GM18526 (cell line): ENCODE measurements around the gene HNRNPLL.

ENCODE experiments used
- POLR2A ChIP-seq: IDR thresholded peaks from 3 replicates; pipeline ENCODE4 v1.6.1; 2011; ENCODE audit not compliant: insufficient read length; ENCODE audit errors: extremely low read depth

The HNRNPLL gene

DNA sequence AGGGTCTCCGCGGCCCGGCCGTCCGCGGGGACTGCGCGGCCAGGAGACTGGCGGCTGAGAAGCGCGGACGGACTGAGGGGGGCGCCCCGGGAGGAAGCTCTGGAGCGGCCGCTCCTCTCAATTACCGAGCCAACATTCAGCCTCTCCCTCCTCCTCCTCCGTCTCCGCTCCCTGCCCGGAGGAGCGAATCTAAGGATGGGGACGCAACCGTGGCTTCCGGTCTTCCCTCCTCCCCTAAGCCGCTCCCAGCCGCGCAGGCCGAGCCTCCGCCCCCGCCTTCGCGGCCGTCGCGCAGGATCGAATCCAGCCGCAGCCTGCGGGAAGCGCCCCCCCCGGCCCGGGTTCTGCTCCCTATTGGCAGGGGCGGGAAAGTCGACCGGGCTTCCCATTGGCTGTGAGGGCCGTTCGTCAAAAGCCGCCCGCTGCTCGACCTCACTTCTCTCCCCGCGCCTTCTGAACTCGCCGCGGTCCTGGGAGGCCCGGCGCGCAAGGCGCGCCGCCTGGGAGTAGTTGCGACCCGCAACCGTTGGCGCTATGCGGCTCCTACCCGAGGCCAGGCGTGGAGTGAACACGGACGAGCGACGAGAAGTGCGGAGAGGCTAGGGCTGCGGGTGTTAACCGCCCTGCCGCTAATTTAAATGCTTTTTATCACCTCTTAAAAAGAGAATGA is at the start of gene HNRNPLL:
Gene HNRNPLL, minus strand, starts transcription at position 197 of the 670 bp plus-strand sequence. CDS start 302 bp downstream, outside the sequence.
- peak; percentile 38 for TF ChIP-seq POLR2A

DNA sequence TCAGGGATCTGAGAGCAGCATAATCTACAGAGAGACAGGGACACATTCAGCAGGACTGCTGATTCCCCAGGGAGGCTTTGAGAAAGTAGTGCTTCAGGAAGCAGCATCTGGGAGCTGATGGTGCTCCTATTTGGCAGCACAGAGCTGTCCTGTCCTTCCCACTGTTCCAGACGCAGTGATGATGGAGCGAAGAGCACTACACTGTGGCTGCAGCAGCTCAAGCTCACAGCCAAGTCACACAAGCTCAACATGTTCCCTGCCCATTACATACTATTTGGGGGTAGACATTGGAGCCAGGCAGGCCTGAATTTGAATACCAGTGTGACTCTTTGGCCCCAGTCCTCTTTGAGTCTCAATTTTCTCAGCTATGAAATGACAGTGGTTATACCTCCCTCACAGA is 48.0 kb upstream of the HNRNPLL start:
- no peak for TF ChIP-seq POLR2A

- TF ChIP-seq POLR2A, result no peak
Measured at GRCh38 chr2:38650012-38650411, 47.3 kb upstream of the HNRNPLL start.

DNA sequence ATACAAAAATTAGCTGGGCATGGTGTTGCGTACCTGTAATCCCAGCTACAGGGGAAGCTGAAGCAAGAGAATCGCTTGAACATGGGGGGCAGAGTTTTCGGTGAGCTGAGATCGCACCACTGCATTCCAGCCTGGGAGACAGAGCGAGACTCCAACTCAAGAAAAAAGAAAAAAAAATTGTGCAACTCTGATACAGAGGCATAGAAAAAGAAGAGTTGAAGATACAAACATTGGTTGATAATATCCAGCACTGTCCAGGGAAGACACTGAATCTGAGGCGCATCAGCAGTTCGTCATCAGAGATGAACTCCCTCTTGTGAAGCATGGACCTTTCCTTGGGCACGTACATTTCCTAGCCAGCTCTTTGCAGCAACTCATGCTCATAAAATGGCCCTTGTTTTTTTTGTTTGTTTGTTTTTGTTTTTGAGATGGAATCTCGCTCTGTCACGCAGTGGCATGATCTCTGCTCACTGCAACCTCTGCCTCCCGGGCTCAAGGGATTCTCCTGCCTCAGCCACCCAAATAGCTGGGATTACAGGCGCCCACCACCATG is 46.5 kb upstream of the HNRNPLL start:
- no peak for TF ChIP-seq POLR2A

GRCh38 chr2:38648107-38648761 is 45.5 kb upstream of the HNRNPLL start:
- TF ChIP-seq POLR2A, result no peak

GRCh38 chr2:38643021-38643671 is 40.4 kb upstream of the HNRNPLL start:
- TF ChIP-seq POLR2A, result no peak

GRCh38 chr2:38636069-38636468 is 33.3 kb upstream of the HNRNPLL start:
- TF ChIP-seq POLR2A, result no peak

- TF ChIP-seq POLR2A, result no peak
Measured at GRCh38 chr2:38635139-38635538, 32.4 kb upstream of the HNRNPLL start.

DNA sequence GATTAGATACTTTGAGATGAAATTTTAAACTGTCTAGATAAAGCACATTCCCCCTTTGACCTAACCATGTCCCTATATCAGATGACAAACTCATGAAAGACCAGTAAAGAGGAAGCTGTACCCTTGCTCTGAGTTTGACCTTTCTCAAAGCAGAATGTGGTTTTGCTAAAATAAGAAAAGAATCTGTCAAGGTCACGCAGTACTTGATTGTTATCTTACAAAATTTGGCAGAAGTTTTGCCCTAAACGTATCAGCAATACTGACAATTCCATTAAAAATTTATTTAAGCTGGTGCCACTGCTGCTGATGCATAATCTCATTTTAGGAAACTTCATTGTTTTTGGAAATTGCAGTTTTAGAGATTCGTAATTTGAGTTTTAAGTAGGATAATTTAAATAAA is 32.0 kb upstream of the HNRNPLL start:
- no peak for TF ChIP-seq POLR2A

- no peak for TF ChIP-seq POLR2A
Measured at GRCh38 chr2:38633895-38634294, 31.2 kb upstream of the HNRNPLL start.

DNA sequence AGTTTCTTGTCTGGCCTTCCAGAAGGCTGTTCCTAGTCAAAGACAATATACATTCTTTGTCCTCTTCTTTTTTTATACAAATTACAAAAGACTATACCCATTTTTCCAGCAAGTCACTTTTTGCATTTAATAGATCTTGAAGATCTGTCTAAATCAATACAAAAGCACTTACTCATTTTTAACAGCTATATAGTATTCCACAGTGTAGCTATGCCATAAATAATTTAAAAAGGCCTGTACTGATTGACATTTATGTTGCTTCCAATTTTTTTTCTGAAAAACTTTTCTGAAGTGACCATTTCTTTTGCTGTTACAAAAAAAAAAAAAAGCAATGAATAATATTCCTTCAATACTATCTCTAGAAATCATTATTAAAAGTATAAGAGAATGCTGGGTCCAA is 30.3 kb upstream of the HNRNPLL start:
- TF ChIP-seq POLR2A, result no peak

- no peak for TF ChIP-seq POLR2A
Measured at GRCh38 chr2:38631976-38632375, 29.2 kb upstream of the HNRNPLL start.

GRCh38 chr2:38629684-38630083 is 27.0 kb upstream of the HNRNPLL start:
- TF ChIP-seq POLR2A, result no peak

- no peak for TF ChIP-seq POLR2A
Measured at GRCh38 chr2:38627391-38627790, 24.7 kb upstream of the HNRNPLL start.

DNA sequence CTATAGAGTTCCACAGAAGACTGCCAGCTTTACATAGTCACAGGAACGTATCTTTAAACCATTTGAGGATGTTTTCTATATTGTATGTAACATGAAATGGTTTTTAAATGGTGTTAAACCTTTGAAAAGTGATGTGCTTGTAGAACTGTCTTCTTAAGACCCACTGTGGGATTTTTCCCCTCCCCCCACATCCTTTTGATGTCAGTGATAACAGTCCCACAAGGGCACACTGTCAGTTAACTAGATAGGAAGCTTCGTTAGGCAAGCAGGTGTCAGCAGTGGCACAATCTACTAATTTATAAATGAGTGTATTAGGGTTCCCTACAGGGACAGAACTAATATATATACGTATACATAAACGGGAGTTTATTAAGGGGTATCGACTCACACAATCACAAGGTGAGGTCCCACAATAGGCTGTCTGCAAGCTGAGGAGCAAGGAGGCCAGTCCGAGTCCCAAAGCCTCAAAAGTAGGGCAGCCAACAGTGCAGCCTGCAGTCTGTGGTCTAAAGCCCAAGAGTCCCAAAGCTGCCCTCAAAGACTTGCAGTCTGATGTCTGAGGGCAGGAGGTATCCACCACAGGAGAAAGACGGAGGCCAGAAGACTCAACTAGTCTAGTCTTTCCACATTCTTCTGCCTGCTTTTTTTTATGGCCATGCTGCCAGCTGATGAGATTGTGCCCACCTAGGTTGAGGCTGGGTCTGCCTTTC is 23.8 kb upstream of the HNRNPLL start:
- no peak for TF ChIP-seq POLR2A

DNA sequence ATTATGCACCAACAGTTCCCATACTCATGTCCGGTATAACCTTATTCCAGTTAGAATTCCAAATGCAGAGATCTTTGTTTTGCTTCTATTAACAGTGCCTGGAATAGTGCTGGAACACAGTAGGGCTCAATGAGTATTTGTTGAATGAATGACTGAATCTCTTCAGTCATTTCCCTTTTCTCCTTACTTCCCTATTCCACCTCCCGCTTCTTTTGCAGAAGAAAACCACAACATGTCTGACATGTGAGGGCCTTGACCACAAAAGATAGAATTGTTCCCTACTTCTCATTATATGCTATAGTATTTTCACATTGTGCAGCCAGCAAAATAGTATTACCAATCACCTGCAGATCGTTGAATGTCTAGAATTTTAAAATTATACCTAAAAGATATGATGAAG is 19.5 kb upstream of the HNRNPLL start:
- no peak for TF ChIP-seq POLR2A

DNA sequence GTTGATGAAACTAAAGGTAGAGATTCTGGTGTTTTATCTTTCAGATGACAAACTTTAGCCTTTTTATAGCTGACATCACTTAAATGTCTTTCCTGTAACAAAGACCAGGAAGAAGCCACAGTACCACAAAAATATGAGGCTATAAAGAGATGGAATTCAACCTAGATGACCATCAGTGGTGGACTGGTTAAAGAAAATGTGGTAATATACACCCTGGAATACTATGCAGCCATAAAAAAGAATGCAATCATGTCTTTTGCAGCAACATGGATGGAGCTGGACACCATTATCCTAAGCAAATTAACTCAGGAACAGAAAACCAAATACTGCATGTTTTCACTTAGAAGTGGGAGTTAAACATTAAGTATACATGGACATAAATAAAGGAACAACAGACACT is 18.3 kb upstream of the HNRNPLL start:
- no peak for TF ChIP-seq POLR2A
